Activated T-cell treated with anti-CD3 and anti-CD28 coated beads, Interleukin-2, amount 50 U/mL, for 72 hours (primary cell): ENCODE measurements around the gene QRFPR. TPM values are rescaled to one million over a fixed set of nuclear protein-coding genes. Genes with fewer than 3 reads are reported as not detected.
A peak's percentile ranks its signal among the peaks of the same experiment; 100 is the strongest.
"Not testable (repeated sequence)": the region's sequence is repeated elsewhere in the genome, so short reads cannot be mapped to it uniquely, and the experiment has no call there.

ENCODE experiments used
- ATAC-seq, 2 donors: fragments of 150-1000 bp; cut with Tn5 transposase; replicated peaks in 1 of 2; 2 replicates each; pipeline ENCODE4 v1.10.0; 2021; ENCODE audit warnings: moderate library complexity in 2 of 2, mild to moderate bottlenecking in 1 of 2
- DNase-seq, 2 donors: peaks; one replicate each; pipeline ENCODE4 v3.0.0; 2021 to 2022; ENCODE audit warnings: mixed read lengths in 1 of 2
- H3K27ac Mint-ChIP-seq: one replicate; pipeline ENCODE4 v1.8.0; 2022; ENCODE audit warnings: mild to moderate bottlenecking, moderate library complexity, mixed read lengths
- H3K27me3 Mint-ChIP-seq: one replicate; pipeline ENCODE4 v1.8.0; 2022; ENCODE audit warnings: low read depth, mixed read lengths
- H3K36me3 Mint-ChIP-seq, 2 donors: one replicate each; pipeline ENCODE4 v1.8.0; 2022; ENCODE audit warnings: mixed read lengths in 2 of 2, mild to moderate bottlenecking in 1 of 2; ENCODE audit not compliant: insufficient read depth in 2 of 2
- H3K4me1 Mint-ChIP-seq: one replicate; pipeline ENCODE4 v1.8.0; 2022; ENCODE audit warnings: low read depth, mixed read lengths
- H3K4me3 Mint-ChIP-seq, 2 donors: one replicate each; pipeline ENCODE4 v1.8.0; 2022; ENCODE audit warnings: mild to moderate bottlenecking in 2 of 2, mixed read lengths in 2 of 2, moderate library complexity in 2 of 2
- H3K9me3 Mint-ChIP-seq, 2 donors: one replicate each; pipeline ENCODE4 v1.8.0; 2022; ENCODE audit warnings: mixed read lengths in 2 of 2
- total RNA-seq, 2 donors: library from RNA; stranded (reverse); gene quantifications; one replicate each; pipeline ENCODE4 v1.2.3, GENCODE V29; 2022

Gene QRFPR
- total RNA-seq: not detected

- DNase-seq (peak in 1 of 2 donors; percentile 1), ATAC-seq (peak; percentile 26 to 36)
- Mint-ChIP-seq H3K4me3 (peak within 1 kb of the TSS; percentile 71 to 74), H3K36me3 (peaks cover 0 to 4% of the 10 kb centered on the region in 2 donors), H3K27me3 (peaks cover 73% of the 10 kb centered on the region), H3K9me3 (no peaks in the 10 kb centered on the region), H3K4me1 (peaks cover 10% of the 10 kb centered on the region), H3K27ac (no peak within 1 kb of the TSS)
Observed at GRCh38 chr4:121380776-121381462, at the start of gene QRFPR. QRFPR (minus strand) TSS chr4:121381018; CDS start chr4:121380647, 371 bp downstream.

DNA sequence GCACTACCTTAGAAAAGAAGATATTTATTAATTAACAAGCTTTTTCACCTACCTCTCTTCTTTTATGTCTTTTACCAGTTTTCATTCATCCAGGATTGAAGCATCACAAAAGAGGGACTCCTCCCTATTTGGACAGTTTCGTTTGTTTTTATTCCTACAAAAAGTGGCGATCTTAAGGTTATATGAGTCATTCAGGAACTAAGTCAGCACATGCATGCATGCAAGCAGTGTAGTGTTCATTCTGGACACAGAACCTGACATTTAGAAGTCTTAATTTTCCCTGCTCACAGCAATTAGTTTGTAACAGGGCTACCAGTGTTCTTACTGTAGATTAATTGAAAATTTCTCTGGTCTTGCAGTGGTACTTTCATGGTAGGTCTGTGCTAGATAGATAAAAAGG is 47.9 kb upstream of the QRFPR start:
- no peak for ATAC-seq

DNA sequence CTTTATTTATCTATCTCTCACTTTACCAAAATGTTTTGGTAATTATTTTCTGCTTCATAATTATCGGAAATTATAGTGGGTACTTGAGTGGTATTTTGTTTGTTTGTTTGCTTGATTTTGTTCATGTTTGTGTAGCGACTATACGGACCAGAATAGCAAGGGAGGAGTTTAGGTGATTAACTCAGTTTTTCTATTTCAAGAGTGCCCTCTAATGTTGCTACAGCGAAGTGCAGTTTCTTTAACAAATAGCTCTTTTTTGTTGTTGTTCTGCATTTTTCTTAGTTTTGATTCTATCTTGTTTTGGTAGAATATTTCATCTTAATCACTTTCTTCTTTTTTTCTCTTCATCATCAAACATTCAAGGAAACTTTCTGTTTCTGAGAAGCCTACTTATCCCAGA is 40.8 kb upstream of the QRFPR start:
- Mint-ChIP-seq H3K4me3 (no peak overlapping the region), H3K27ac (no peak overlapping the region), H3K9me3 (no peaks in the 10 kb centered on the region), H3K36me3 (no peaks in the 10 kb centered on the region), H3K27me3 (peaks cover 11% of the 10 kb centered on the region), H3K4me1 (no peaks in the 10 kb centered on the region)
- no peak for ATAC-seq
- DNase-seq: no peak

More for the DNA sequence above, 47.9 kb upstream of the QRFPR start:
- Mint-ChIP-seq H3K4me3 (no peak overlapping the region), H3K9me3 (peaks cover 2% of the 10 kb centered on the region in 2 donors), H3K4me1 (no peaks in the 10 kb centered on the region), H3K36me3 (peaks cover 0 to 2% of the 10 kb centered on the region in 2 donors), H3K27ac (no peak overlapping the region), H3K27me3 (no peaks in the 10 kb centered on the region)
- no peak for DNase-seq

GRCh38 chr4:121411151-121411744 is 30.4 kb upstream of the QRFPR start:
- no peak overlapping the region for H3K4me3 Mint-ChIP-seq
- no peaks in the 10 kb centered on the region for H3K36me3 Mint-ChIP-seq

DNA sequence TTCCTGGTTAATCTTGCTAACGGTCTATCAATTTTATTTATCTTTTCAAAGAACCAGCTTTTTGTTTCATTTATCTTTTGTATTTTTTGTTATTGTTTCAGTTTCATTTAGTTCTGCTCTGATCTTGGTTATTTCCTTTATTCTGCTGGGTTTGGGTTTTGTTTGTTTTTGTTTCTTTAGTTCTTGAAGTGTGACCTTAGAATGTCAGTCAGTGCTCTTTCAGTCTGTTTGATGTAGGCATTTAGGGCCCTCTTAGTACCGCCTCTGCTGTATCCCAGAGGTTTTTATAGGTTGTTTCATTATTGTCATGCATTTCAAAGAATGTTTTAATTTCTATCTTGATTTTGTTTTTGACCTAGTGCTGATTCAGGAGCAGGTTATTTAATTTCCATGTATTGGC is 27.7 kb upstream of the QRFPR start:
- H3K4me1 Mint-ChIP-seq, H3K4me3 Mint-ChIP-seq, H3K27me3 Mint-ChIP-seq, DNase-seq, H3K27ac Mint-ChIP-seq, H3K9me3 Mint-ChIP-seq, H3K36me3 Mint-ChIP-seq, ATAC-seq: not testable (repeated sequence)

More at GRCh38 chr4:121411151-121411744, 30.4 kb upstream of the QRFPR start:
- Mint-ChIP-seq H3K27me3 (peaks cover 8% of the 10 kb centered on the region), H3K4me1 (no peaks in the 10 kb centered on the region), H3K9me3 (peaks cover 3 to 4% of the 10 kb centered on the region in 2 donors), H3K27ac (no peak overlapping the region)
- ATAC-seq (no peak), DNase-seq (no peak)

DNA sequence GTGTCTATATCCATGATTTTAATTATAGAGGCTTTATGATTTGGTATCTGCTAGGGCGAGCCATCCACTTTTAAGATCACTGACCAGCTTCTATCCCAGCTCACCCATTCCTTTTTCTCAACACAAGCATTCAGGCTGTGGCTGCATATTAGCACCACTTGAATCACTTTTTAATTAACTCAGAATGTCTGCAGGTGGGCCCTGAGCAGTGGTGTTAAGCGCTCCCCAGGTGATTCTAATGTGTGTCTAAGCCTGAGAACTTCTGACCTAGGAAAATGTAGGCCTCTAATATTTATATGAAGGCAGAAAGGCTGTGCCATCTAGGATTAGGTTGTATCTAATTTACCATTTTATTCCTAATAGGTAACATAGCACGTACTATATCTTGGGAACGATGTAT is 19.8 kb upstream of the QRFPR start:
- no peaks in the 10 kb centered on the region for H3K36me3 Mint-ChIP-seq
- no peaks in the 10 kb centered on the region for H3K4me1 Mint-ChIP-seq
- H3K9me3 Mint-ChIP-seq: no peaks in the 10 kb centered on the region
- no peak for DNase-seq
- ATAC-seq: no peak
- H3K4me3 Mint-ChIP-seq: no peak overlapping the region
- H3K27me3 Mint-ChIP-seq: peaks cover 17% of the 10 kb centered on the region
- no peak overlapping the region for H3K27ac Mint-ChIP-seq

GRCh38 chr4:121397941-121398601 is 17.3 kb upstream of the QRFPR start:
- H3K27me3 Mint-ChIP-seq: peaks cover 20% of the 10 kb centered on the region
- no peak overlapping the region for H3K4me3 Mint-ChIP-seq
- no peaks in the 10 kb centered on the region for H3K9me3 Mint-ChIP-seq
- ATAC-seq: no peak
- H3K27ac Mint-ChIP-seq: no peak overlapping the region
- DNase-seq: no peak
- no peaks in the 10 kb centered on the region for H3K4me1 Mint-ChIP-seq
- H3K36me3 Mint-ChIP-seq: no peaks in the 10 kb centered on the region

DNA sequence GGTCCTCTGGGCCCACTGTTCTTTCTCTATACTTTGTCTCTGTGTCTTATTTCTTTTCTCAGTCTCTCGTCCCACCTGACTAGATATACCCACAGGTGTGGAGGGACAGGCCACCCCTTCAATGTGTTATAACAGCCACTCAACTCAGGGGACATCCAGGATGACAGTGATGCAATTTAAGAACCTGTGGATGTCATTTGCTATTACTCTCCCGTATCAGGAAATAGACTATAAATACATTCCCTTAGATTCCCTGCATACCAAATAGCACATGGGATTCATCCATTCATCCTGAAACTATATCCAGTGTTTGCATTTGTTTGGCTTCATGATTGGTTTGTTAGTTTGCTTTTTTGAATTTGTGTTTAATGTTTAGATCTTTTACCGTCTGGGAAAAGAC is 16.6 kb upstream of the QRFPR start:
- ATAC-seq (no peak), DNase-seq (no peak)
- H3K27me3 Mint-ChIP-seq: peaks cover 26% of the 10 kb centered on the region
- H3K9me3 Mint-ChIP-seq: no peaks in the 10 kb centered on the region
- no peak overlapping the region for H3K27ac Mint-ChIP-seq
- H3K4me1 Mint-ChIP-seq: no peaks in the 10 kb centered on the region
- no peaks in the 10 kb centered on the region for H3K36me3 Mint-ChIP-seq
- H3K4me3 Mint-ChIP-seq: no peak overlapping the region

- no peaks in the 10 kb centered on the region for H3K4me1 Mint-ChIP-seq
- peaks cover 0 to 2% of the 10 kb centered on the region in 2 donors for H3K36me3 Mint-ChIP-seq
- DNase-seq (no peak), ATAC-seq (no peak)
- H3K27ac Mint-ChIP-seq: no peak overlapping the region
- no peak overlapping the region for H3K4me3 Mint-ChIP-seq
- peaks cover 22% of the 10 kb centered on the region for H3K27me3 Mint-ChIP-seq
- H3K9me3 Mint-ChIP-seq: peaks cover 1 to 2% of the 10 kb centered on the region in 2 donors
Observed at GRCh38 chr4:121392426-121393086, 11.7 kb upstream of the QRFPR start.

- peaks cover 34% of the 10 kb centered on the region for H3K27me3 Mint-ChIP-seq
- H3K4me1 Mint-ChIP-seq: no peaks in the 10 kb centered on the region
- no peak overlapping the region for H3K27ac Mint-ChIP-seq
- H3K36me3 Mint-ChIP-seq: peaks cover 0 to 2% of the 10 kb centered on the region in 2 donors
- H3K4me3 Mint-ChIP-seq: no peak overlapping the region
- H3K9me3 Mint-ChIP-seq: peaks cover 1 to 2% of the 10 kb centered on the region in 2 donors
- DNase-seq (no peak), ATAC-seq (no peak)
Observed at GRCh38 chr4:121390335-121390734, 9.5 kb upstream of the QRFPR start.

GRCh38 chr4:121379276-121379675 is 1.5 kb downstream of the QRFPR start:
- no peak for DNase-seq
- H3K27ac Mint-ChIP-seq: no peak overlapping the region

GRCh38 chr4:121377076-121377475 is 3.7 kb downstream of the QRFPR start:
- Mint-ChIP-seq H3K4me3 (no peak overlapping the region), H3K36me3 (peaks cover 0 to 4% of the 10 kb centered on the region in 2 donors), H3K27ac (no peak overlapping the region), H3K9me3 (no peaks in the 10 kb centered on the region), H3K4me1 (peaks cover 14% of the 10 kb centered on the region), H3K27me3 (peaks cover 74% of the 10 kb centered on the region)
- no peak for ATAC-seq
- DNase-seq: no peak

More at GRCh38 chr4:121379276-121379675, 1.5 kb downstream of the QRFPR start:
- peaks cover 0 to 4% of the 10 kb centered on the region in 2 donors for H3K36me3 Mint-ChIP-seq
- no peaks in the 10 kb centered on the region for H3K9me3 Mint-ChIP-seq
- peaks cover 14% of the 10 kb centered on the region for H3K4me1 Mint-ChIP-seq
- H3K27me3 Mint-ChIP-seq: peaks cover 71% of the 10 kb centered on the region
- peak overlapping the region in 1 of 2 donors; percentile 14 for H3K4me3 Mint-ChIP-seq
- no peak for ATAC-seq

DNA sequence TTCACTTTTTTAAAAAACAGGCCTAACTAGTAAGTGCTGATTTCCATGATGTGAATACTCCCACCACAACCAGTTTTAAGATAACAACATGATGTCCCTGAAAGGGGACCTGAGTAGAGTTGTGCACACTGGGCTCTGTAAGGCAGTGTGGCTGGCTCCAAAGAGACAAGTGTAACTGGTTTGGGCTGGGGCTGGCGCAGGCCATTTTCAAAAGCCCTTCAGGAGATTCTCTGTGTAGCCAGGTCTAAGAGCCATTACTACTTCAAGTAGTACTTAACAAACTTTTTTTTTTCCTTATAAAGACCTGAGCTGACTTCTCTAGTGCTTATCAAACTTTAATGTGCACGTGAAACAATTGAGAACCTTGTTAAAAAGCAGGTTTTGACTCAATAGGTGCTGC is 4.3 kb downstream of the QRFPR start:
- ATAC-seq: no peak

More for the DNA sequence above, 4.3 kb downstream of the QRFPR start:
- DNase-seq: no peak
- H3K36me3 Mint-ChIP-seq: peaks cover 0 to 4% of the 10 kb centered on the region in 2 donors
- H3K27me3 Mint-ChIP-seq: peaks cover 74% of the 10 kb centered on the region
- H3K27ac Mint-ChIP-seq: no peak overlapping the region
- H3K4me3 Mint-ChIP-seq: no peak overlapping the region
- no peaks in the 10 kb centered on the region for H3K9me3 Mint-ChIP-seq
- H3K4me1 Mint-ChIP-seq: peaks cover 14% of the 10 kb centered on the region
